Left lung (tissue), 14 donors: ENCODE results near the gene TRIM74. TPM values are rescaled to one million over a fixed set of nuclear protein-coding genes. Genes with fewer than 3 reads are reported as not detected.
A peak's percentile ranks its signal among the peaks of the same experiment; 100 is the strongest.
"Not testable (repeated sequence)": the region's sequence is repeated elsewhere in the genome, so short reads cannot be mapped to it uniquely, and the experiment has no call there.

Experiments
- ATAC-seq: fragments of 200-7000 bp; cut with Tn5 transposase; one replicate; pipeline ENCODE4 v1.9.1; 2020; ENCODE audit warnings: moderate library complexity
- DNase-seq, 4 donors: peaks; one replicate each; pipeline ENCODE4 v3.0.0-alpha.2; 2013 to 2020
- H3K27ac ChIP-seq, 2 donors: fragments of 200-600 bp; sonication (generic) in 1 of 2; one replicate each; pipeline versions ENCODE4 v1.5.0 to v1.8.0; 2020 to 2021
- H3K27me3 ChIP-seq, 2 donors: fragments of 200-600 bp; sonication (generic) in 1 of 2; one replicate each; pipeline versions ENCODE4 v1.5.0 to v1.8.0; 2020 to 2021
- H3K36me3 ChIP-seq, 2 donors: fragments of 200-600 bp; sonication (generic) in 1 of 2; one replicate each; pipeline versions ENCODE4 v1.5.0 to v1.8.0; 2020 to 2021
- H3K4me1 ChIP-seq, 2 donors: fragments of 200-600 bp; one replicate each; pipeline ENCODE4 v1.8.0; 2021
- H3K4me3 ChIP-seq, 2 donors: fragments of 200-600 bp; sonication (generic) in 1 of 2; one replicate each; pipeline versions ENCODE4 v1.5.0 to v1.8.0; 2020 to 2021; ENCODE audit warnings: mild to moderate bottlenecking in 1 of 2
- H3K9me3 ChIP-seq, 2 donors: fragments of 200-600 bp; sonication (generic) in 1 of 2; one replicate each; pipeline versions ENCODE4 v1.5.0 to v1.8.0; 2020 to 2021
- intact Hi-C, 2 donors: fragments of 100-400 bp; cut with DNase I; formaldehyde crosslinking; loops; one replicate each; pipeline versions ENCODE4 v1.11.2 to v1.14.2; 2022
- long read RNA-seq, 12 donors: library from polyadenylated mRNA in 2 of 12; unstranded in 2 of 12; transcript quantifications; one replicate each; pipeline ENCODE4 v2.0.0 and lab custom pipeline, GENCODE V29; 2019 to 2026
- polyA plus RNA-seq, 6 donors: library from polyadenylated mRNA; unstranded; fragments of 120-200 nt; gene quantifications; one replicate each; pipeline ENCODE4 v1.2.1, GENCODE V29; 2013; ENCODE audit not compliant: insufficient read length in 6 of 6
- total RNA-seq, 2 donors: library from RNA; stranded (reverse); fragmentation: NEBNext Ultra II Directional; extraction: Animal tissue kit (Norgen Biotek cat#: 25700); gene quantifications; one replicate each; pipeline ENCODE4 v1.2.1, GENCODE V29; 2021
- donor health status: DM: no; HTN: yes; CAD: no.
- donor health status: DM: no; HTN: no; CAD: no.

Gene TRIM74
- total RNA-seq (under 1 TPM in 1 of 2 donors, not detected in 1; 0.26 TPM), polyA plus RNA-seq (1 to 10 TPM; 1.4 to 2.8 (median 2.1) TPM)
- long read RNA-seq, donor 1, result 0 reads
- long read RNA-seq, donor 2, result 0 reads
- long read RNA-seq, donor 3, result 0 reads
- long read RNA-seq, donor 4, result 0 reads
- long read RNA-seq, donor 5, result 0 reads
- long read RNA-seq, donor 6, result 0 reads
- long read RNA-seq, donor 7, result 0 reads
- long read RNA-seq, donor 8, result 0 reads
- long read RNA-seq, donor 9, result 0 reads
- long read RNA-seq, donor 10, result 0 reads
- long read RNA-seq, donor 11, result 0 reads
- long read RNA-seq, donor 12, result 0 reads

DNA sequence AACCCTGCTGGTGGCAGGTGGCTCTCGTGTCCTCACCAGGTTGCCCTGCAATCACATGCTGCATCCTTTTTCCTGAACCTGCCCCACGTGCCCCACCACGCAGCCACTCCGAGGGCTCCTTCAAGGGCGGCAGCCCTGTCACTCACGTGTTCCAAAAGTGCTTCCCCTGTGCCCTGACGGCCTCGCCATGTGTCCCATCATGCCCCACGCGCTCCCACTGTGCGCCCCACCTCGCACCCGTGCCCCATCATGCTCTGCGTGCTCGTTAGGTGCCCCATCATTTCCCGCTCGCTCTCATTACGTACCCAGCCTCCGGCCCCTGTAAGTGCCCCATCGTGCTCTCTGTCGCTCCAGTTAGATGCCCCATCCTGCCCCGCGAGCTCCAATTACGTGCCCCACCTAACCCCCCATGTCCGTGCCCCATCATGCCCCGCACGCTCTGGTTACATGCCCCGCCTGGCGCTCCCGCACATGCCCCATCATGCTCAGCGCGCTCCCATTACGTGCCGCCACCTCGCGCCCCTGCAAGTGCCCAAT is at the start of gene TRIM74:
Gene TRIM74 (minus strand): TSS at position 487 of the 537 bp plus-strand sequence. CDS start 3,309 bp downstream, outside the sequence.
- H3K36me3 ChIP-seq, H3K4me1 ChIP-seq, H3K4me3 ChIP-seq, ATAC-seq, intact Hi-C loops, H3K27ac ChIP-seq, H3K9me3 ChIP-seq, H3K27me3 ChIP-seq: not testable (repeated sequence)
- DNase-seq, result peak in 1 of 4 donors; percentile 53

DNA sequence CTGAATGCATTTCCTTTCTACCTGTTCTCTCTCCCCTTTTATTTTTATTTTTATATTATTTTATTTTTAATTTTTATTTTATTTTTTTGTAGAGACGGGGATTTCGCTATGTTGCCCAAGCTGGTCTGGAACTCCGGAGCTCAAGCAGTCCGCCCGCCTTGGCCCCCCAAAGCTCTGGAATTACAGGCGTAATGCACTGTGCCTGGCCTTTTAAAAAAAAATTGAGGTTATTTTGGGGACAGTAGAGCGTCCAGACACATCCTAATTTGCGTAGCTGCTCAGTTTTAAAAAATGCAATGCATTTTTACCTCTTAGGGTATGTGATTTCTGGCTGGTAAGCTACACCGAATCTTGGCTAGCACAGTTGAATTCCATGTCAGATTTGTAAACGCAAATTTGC is 37.2 kb upstream of the TRIM74 start:
- ATAC-seq, H3K9me3 ChIP-seq, H3K36me3 ChIP-seq, intact Hi-C loops, H3K27me3 ChIP-seq: not testable (repeated sequence)
- Histone ChIP-seq H3K4me3 (peak overlapping the region in 1 of 2 donors; percentile 60), H3K4me1 (peaks cover 0 to 11% of the 10 kb centered on the region in 2 donors), H3K27ac (peak overlapping the region in 1 of 2 donors; percentile 91)
- DNase-seq, result peak in 1 of 4 donors; percentile 26

DNA sequence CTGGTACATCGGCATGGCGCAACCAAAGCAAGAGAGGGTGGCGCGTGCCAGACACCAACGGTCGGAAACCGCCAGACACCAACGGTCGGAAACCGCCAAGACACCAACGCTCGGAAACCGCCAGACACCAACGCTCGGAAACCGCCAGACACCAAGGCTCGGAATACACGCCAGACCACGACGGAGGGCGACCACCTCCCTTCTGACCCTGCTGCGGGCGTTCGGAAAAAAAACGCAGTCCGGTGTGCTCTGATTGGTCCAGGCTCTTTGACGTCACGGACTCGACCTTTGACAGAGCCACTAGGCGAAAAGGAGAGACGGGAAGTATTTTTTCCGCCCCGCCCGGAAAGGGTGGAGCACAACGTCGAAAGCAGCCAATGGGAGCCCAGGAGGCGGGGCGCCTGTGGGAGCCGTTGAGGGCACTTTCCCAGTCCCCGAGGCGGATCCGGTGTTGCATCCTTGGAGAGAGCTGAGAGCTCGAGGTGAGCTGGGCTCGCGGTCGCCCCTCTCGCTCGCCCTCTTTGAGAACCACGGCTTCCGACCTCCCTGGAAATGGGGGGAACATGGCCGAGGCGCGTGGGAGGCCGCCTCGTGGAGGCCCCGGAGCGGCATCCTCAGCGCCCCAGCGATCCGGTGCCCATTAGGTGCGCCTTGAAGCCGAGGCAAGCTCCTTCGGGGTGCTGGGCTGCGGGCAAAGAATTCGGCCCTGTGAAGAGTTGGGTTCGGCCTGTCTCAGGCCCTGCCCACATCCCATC is 36.6 kb upstream of the TRIM74 start:
- ATAC-seq, result peak; percentile 94

DNA sequence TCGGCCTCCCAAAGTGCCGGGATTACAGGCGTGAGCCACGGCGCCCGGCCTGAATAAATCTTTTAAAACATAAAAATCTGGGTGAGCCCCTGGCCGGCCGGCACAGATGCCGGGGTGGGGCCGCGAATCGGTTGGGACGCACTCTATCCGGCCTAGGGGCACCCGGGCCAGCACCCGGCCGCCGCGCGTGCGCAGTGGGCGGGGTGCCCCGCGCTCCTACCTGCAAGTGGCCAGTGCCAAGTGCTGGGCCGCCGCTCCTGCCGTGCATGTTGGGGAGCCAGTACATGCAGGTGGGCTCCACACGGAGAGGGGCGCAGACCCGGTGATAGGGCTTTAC is 36.1 kb upstream of the TRIM74 start:
- ATAC-seq, result peak; percentile 95
- intact Hi-C loops, result not testable (repeated sequence)
- peak overlapping the region; percentile 45 to 60 for H3K4me3 ChIP-seq

More for the DNA sequence above, 36.6 kb upstream of the TRIM74 start:
- H3K36me3 ChIP-seq, H3K9me3 ChIP-seq, intact Hi-C loops, H3K27me3 ChIP-seq: not testable (repeated sequence)
- DNase-seq, result peak; percentile 87 to 92 (median 88)
- H3K27ac ChIP-seq, result peak overlapping the region; percentile 69 to 91
- peaks cover 0 to 11% of the 10 kb centered on the region in 2 donors for H3K4me1 ChIP-seq
- peak overlapping the region; percentile 45 to 60 for H3K4me3 ChIP-seq

DNA sequence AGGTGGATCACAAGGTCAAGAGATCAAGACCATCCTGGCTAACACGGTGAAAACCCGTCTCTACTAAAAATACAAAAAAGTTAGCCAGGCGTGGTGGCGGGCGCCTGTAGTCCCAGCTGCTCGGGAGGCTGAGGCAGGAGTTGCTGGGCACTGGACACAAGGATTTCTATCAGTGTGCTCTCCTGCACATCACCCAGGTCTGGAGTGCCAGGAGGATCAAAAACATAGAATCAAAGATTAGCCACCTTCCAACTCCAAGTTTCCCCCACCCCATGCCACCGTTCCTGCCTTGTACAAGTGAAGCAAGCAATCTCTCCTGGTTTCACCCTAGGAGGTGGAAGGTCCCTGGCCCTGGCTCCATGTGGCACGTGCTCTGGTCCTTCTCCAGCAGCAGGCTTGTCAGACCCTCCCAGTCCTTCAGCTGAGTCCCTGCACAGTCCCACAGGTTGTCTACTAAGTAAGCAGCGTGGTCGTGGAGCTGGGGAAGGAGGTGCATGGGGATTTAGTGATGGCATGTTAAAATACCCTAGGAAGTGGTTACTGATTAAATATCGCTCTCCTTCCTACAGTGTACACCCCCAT is 28.7 kb upstream of the TRIM74 start:
- H3K4me1 ChIP-seq, H3K36me3 ChIP-seq, intact Hi-C loops, H3K9me3 ChIP-seq, H3K27me3 ChIP-seq, H3K4me3 ChIP-seq, DNase-seq, H3K27ac ChIP-seq, ATAC-seq: not testable (repeated sequence)

More for the DNA sequence above, 36.1 kb upstream of the TRIM74 start:
- DNase-seq, result peak in 2 of 4 donors; percentile 65 to 95
- not testable (repeated sequence) for H3K27me3 ChIP-seq, H3K36me3 ChIP-seq, H3K9me3 ChIP-seq
- peaks cover 0 to 11% of the 10 kb centered on the region in 2 donors for H3K4me1 ChIP-seq
- peak overlapping the region; percentile 69 to 91 for H3K27ac ChIP-seq

DNA sequence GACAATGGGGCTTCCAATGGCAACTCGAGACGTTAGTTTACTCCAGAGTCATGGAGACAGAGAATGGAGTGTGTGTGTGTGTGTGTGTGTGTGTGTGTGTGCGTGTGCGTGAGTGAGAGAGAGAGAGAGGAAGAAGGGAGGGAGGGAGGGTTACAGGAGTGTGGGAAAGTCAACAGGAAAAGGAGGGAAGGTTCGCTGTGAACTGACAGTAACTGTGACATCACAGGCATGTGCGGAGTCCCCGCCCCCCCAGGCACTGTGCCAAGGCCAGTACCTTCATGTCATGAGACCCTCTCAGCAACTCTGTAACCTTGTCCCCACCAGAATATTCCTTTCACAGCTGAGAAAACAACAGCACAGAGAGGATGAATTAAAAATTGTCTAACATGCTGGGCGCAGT is 28.2 kb upstream of the TRIM74 start:
- H3K9me3 ChIP-seq, H3K27ac ChIP-seq, DNase-seq, H3K27me3 ChIP-seq, H3K4me3 ChIP-seq, H3K36me3 ChIP-seq, H3K4me1 ChIP-seq, intact Hi-C loops, ATAC-seq: not testable (repeated sequence)

DNA sequence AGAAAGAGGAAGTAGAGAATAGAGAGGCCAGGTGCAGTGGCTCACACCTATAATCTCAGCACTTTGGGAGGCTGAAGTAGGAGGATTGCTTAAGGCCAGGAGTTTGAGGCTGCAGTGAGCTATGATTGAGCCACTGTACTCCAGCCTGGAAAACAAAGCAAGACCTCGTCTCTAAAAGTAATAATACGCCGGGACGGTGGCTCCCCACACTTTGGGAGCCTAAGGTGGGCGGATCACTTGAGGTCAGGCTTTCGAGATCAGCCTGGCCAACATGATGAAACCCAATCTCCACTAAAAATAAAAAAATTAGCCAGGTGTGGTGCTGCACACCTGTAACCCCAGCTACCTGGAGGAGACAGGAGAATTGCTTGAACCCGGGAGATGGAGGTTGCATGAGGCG is 26.2 kb upstream of the TRIM74 start:
- H3K9me3 ChIP-seq, H3K36me3 ChIP-seq, H3K27me3 ChIP-seq, ATAC-seq, H3K4me3 ChIP-seq, DNase-seq, intact Hi-C loops, H3K4me1 ChIP-seq, H3K27ac ChIP-seq: not testable (repeated sequence)

DNA sequence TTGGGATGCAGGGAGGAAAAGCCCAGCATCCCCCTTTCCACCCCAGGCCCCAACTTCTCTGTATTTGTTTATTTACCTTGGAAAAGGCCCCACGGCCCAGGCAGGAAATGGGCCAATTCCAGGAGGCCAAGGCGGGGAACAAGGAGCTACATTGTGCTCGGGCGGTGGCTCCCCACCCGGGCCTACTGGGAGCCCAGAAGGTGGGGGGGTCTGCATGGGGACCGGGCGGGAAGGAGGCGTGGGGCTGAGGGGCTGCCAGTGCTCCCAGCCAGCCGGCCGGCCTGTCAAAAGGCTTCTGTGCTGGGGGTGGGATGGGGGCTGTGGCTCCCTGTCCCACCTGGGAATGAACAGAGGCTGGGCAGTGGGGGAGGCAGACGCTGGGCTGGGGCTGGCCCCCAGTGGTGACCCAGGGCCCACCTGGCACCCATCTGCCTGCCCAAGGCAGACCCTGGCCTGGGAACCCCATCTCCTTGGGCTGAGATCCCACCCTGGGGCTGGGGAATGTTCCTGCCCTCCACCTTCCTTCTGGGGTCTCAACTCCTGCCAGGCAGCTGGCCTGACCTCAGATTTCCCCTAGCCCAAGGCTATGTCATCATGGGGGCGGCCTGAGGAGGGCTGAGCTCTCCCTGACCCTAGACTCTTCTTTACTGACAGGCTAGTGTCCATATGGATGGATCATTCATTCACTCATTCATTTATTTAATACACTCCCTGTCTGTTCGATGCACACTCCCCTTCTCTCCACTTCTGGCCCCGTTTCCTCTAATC is 21.1 kb upstream of the TRIM74 start:
- H3K9me3 ChIP-seq, H3K27me3 ChIP-seq, intact Hi-C loops, H3K27ac ChIP-seq, H3K36me3 ChIP-seq, H3K4me1 ChIP-seq, H3K4me3 ChIP-seq: not testable (repeated sequence)
- ATAC-seq (peak; percentile 26), DNase-seq (peak in 1 of 4 donors; percentile 53)

DNA sequence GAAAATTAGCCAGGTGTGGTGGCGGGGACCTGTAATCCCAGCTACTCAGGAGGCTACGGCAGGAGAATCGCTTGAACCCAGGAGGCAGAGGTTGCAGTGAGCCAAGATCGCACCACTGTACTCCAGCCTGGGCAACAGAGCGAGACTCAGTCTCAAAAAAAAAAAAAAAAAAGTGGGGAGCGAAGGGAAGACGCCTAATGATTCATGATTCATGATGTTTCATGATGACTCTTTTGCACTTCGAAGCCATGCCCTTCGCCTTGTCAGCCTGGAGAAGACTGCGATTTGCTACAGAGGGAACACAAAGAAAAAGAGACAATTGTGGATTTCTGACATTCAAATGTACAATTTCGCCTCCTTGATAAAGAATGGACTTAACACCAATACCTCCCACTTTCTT is 12.8 kb upstream of the TRIM74 start:
- H3K4me3 ChIP-seq, H3K9me3 ChIP-seq, H3K36me3 ChIP-seq, H3K27me3 ChIP-seq, H3K27ac ChIP-seq, intact Hi-C loops, DNase-seq, ATAC-seq, H3K4me1 ChIP-seq: not testable (repeated sequence)

DNA sequence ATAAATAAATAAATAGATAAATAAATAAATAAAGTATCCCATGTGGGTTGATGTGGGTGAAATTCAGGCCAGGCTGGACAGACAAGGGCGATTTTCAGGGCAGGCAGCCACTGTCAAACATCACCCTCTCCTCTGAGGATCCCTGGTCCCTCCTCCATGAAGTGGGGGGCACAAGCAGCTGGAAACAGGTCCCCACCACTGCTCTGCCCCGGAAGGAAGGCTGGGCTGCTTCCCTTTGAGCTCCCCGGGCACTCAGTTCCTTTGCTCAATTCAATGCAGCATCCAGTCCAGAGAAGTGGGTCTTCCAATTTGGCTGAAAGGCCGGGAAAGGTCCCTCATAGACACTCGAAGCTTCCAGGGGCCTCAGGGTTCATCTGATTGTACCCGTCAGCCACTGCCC is 11.1 kb upstream of the TRIM74 start:
- H3K4me3 ChIP-seq, H3K4me1 ChIP-seq, intact Hi-C loops, H3K27ac ChIP-seq, ATAC-seq, DNase-seq, H3K9me3 ChIP-seq, H3K27me3 ChIP-seq, H3K36me3 ChIP-seq: not testable (repeated sequence)

DNA sequence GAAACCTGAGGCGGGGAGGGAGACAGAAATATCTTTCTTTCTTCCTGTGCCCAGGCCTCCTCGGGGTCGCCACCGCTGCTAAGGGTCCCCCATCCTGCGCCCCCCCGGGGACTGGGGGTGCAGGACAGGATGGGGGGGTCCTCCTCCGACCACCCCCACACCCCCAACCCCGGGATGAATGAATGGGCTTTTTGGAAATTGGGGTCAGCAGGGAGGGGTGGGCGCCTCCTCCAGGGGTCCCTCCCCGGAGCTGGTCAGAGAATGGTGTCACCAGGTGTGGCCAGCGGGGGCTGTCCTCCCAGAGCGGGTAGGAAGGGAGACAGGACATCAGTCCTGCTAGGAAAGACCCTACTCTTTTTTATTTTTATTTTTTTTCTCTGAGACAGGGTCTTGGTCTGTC is 7.2 kb upstream of the TRIM74 start:
- H3K27ac ChIP-seq, ATAC-seq, DNase-seq, H3K4me3 ChIP-seq, H3K4me1 ChIP-seq, intact Hi-C loops, H3K9me3 ChIP-seq, H3K36me3 ChIP-seq, H3K27me3 ChIP-seq: not testable (repeated sequence)

DNA sequence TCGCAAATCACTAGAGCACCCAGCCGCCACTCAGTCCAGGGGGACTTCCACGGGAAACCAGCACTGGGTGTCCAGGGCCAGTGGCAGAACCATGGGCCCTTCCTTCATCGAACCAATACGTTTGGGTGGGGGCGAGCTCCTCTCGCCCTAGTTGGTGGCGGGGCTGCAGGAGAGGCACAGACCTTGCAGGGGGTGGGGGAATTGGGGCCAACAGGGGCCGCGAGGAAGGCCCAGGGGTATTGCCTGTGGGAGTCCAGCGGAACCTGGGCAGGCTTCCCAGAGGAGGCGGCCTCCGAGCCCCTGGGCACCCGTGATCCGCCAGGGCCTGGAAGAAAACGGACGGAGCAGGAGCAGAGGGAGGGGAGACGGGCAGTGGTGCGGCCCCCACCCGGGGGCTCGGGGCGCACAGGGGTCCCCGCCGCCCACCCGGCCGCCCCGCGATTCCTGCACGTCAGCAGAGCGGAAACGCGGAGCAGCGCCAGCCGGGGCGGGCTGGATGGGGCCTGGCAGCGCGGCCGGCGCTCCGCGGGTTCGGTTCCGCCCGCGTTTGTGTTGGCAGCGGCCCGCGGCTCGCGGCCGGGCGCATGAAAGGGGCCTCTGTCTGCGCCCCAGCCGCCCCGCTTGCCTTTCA is 6.5 kb upstream of the TRIM74 start:
- ATAC-seq, H3K36me3 ChIP-seq, H3K27ac ChIP-seq, H3K9me3 ChIP-seq, H3K4me3 ChIP-seq, H3K27me3 ChIP-seq, H3K4me1 ChIP-seq, intact Hi-C loops: not testable (repeated sequence)
- peak in 1 of 4 donors; percentile 68 for DNase-seq
